PFSK-1 (cell line): ENCODE results near the gene GSC.

Experiments
- POLR2AphosphoS5 ChIP-seq: IDR thresholded peaks from 2 replicates; pipeline ENCODE4 v1.6.1; 2012; ENCODE audit warnings: low read depth, mild to moderate bottlenecking, control low read depth, low read length, moderate library complexity
- TAF1 ChIP-seq: IDR thresholded peaks from 2 replicates; pipeline ENCODE4 v1.6.1; 2012; ENCODE audit warnings: low read length, control low read depth, borderline replicate concordance; ENCODE audit not compliant: insufficient read depth
- TF ChIP-seq, protein P1 (sequence below), 2 experiments: IDR thresholded peaks; 2 replicates each; pipeline versions ENCODE4 v1.6.1 to v1.8.0; 2011 to 2012; ENCODE audit warnings: low read depth in 2 of 2, low read length in 2 of 2, control low read depth in 1 of 2, inconsistent platforms in 1 of 2, mild to moderate bottlenecking in 1 of 2, moderate library complexity in 1 of 2; ENCODE audit not compliant: insufficient read depth in 1 of 2

DNA sequence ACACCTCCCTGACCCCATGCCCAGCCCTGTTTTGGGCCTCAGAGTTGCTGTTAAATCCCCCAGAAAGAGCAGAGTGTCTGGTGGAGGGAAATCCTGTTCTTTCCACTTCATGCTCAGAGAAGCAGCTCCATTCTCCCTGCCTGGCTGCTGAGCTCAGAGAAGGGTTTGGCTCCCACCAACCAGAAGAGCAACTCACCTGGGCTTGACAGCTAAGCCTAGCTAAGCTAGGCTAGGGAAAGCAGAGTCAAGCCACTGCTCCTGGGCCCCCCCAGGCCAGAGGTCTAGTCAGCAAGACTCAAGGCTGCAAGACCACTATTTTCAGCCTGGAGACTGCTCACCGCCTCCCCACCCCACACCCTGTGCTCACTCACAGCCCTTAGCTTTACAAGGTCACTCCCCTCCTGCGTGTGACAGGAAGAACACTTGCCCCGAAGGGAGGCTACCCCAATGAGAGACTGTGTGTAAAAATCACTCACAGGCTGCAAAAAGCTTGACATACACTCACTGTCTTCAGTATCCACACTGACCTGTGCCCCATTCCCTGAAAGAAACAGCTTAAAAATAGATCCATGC lies 13.5 kb downstream of the GSC start:
- TF ChIP-seq POLR2AphosphoS5 (no peak), TAF1 (no peak)
- TF ChIP-seq, protein P1, sequence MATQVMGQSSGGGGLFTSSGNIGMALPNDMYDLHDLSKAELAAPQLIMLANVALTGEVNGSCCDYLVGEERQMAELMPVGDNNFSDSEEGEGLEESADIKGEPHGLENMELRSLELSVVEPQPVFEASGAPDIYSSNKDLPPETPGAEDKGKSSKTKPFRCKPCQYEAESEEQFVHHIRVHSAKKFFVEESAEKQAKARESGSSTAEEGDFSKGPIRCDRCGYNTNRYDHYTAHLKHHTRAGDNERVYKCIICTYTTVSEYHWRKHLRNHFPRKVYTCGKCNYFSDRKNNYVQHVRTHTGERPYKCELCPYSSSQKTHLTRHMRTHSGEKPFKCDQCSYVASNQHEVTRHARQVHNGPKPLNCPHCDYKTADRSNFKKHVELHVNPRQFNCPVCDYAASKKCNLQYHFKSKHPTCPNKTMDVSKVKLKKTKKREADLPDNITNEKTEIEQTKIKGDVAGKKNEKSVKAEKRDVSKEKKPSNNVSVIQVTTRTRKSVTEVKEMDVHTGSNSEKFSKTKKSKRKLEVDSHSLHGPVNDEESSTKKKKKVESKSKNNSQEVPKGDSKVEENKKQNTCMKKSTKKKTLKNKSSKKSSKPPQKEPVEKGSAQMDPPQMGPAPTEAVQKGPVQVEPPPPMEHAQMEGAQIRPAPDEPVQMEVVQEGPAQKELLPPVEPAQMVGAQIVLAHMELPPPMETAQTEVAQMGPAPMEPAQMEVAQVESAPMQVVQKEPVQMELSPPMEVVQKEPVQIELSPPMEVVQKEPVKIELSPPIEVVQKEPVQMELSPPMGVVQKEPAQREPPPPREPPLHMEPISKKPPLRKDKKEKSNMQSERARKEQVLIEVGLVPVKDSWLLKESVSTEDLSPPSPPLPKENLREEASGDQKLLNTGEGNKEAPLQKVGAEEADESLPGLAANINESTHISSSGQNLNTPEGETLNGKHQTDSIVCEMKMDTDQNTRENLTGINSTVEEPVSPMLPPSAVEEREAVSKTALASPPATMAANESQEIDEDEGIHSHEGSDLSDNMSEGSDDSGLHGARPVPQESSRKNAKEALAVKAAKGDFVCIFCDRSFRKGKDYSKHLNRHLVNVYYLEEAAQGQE (IDR thresholded peaks at IDR 0.05; ENCODE audit: insufficient read depth in 1 of 2, low read depth in 2 of 2, low read length in 2 of 2) = no peak
